Left kidney (tissue), 2 donors: ENCODE measurements around the gene MEIS1. TPM values are rescaled to one million over a fixed set of nuclear protein-coding genes. Genes with fewer than 3 reads are reported as not detected.
"Not testable (repeated sequence)": the region's sequence is repeated elsewhere in the genome, so short reads cannot be mapped to it uniquely, and the experiment has no call there.

Experiments used
- DNase-seq: peaks from one replicate; pipeline ENCODE4 v3.0.0-alpha.2; 2013
- polyA plus RNA-seq: library from polyadenylated mRNA; unstranded; fragments of 120-200 nt; gene quantifications from one replicate; pipeline ENCODE4 v1.2.1, GENCODE V29; 2013; ENCODE audit not compliant: insufficient read length

The MEIS1 gene
- polyA plus RNA-seq, 1 donor: 164 TPM

GRCh38 chr2:66464930-66465637 is 30.2 kb downstream of the MEIS1 start:
- no peak for DNase-seq

- no peak for DNase-seq
Measured at GRCh38 chr2:66466433-66466832, 31.5 kb downstream of the MEIS1 start.

GRCh38 chr2:66467718-66468117 is 32.8 kb downstream of the MEIS1 start:
- DNase-seq: no peak

GRCh38 chr2:66469214-66469902 is 34.4 kb downstream of the MEIS1 start:
- DNase-seq: no peak

- no peak for DNase-seq
Measured at GRCh38 chr2:66470199-66470598, 35.3 kb downstream of the MEIS1 start.

GRCh38 chr2:66472225-66472843 is 37.4 kb downstream of the MEIS1 start:
- no peak for DNase-seq

GRCh38 chr2:66477135-66477842 is 42.4 kb downstream of the MEIS1 start:
- DNase-seq: no peak

- no peak for DNase-seq
Measured at GRCh38 chr2:66478299-66478698, 43.4 kb downstream of the MEIS1 start.

- DNase-seq: no peak
Measured at GRCh38 chr2:66478731-66479316, 43.9 kb downstream of the MEIS1 start.

- no peak for DNase-seq
Measured at GRCh38 chr2:66481100-66481549, 46.2 kb downstream of the MEIS1 start.

- not testable (repeated sequence) for DNase-seq
Measured at GRCh38 chr2:66485252-66485651, 50.3 kb downstream of the MEIS1 start.

- no peak for DNase-seq
Measured at GRCh38 chr2:66488946-66489345, 54.0 kb downstream of the MEIS1 start.

- no peak for DNase-seq
Measured at GRCh38 chr2:66489436-66489835, 54.5 kb downstream of the MEIS1 start.

- DNase-seq: no peak
Measured at GRCh38 chr2:66490588-66491001, 55.7 kb downstream of the MEIS1 start.

- DNase-seq: no peak
Measured at GRCh38 chr2:66494708-66495107, 59.8 kb downstream of the MEIS1 start.

- DNase-seq: peak; percentile 39
Measured at GRCh38 chr2:66495788-66496640, 61.1 kb downstream of the MEIS1 start.

GRCh38 chr2:66496670-66497420 is 61.9 kb downstream of the MEIS1 start:
- no peak for DNase-seq

GRCh38 chr2:66497431-66498288 is 62.7 kb downstream of the MEIS1 start:
- DNase-seq: no peak

GRCh38 chr2:66498289-66498975 is 63.5 kb downstream of the MEIS1 start:
- no peak for DNase-seq
